HG02981 (cell line): Measurements from ENCODE around the gene IQGAP1.

ENCODE experiments used
- ATAC-seq: cut with Tn5 transposase; IDR thresholded peaks from one replicate; pipeline ENCODE4 v1.9.1; 2021; ENCODE audit warnings: mild to moderate bottlenecking, moderate library complexity; ENCODE audit not compliant: unreplicated experiment

Gene IQGAP1

DNA sequence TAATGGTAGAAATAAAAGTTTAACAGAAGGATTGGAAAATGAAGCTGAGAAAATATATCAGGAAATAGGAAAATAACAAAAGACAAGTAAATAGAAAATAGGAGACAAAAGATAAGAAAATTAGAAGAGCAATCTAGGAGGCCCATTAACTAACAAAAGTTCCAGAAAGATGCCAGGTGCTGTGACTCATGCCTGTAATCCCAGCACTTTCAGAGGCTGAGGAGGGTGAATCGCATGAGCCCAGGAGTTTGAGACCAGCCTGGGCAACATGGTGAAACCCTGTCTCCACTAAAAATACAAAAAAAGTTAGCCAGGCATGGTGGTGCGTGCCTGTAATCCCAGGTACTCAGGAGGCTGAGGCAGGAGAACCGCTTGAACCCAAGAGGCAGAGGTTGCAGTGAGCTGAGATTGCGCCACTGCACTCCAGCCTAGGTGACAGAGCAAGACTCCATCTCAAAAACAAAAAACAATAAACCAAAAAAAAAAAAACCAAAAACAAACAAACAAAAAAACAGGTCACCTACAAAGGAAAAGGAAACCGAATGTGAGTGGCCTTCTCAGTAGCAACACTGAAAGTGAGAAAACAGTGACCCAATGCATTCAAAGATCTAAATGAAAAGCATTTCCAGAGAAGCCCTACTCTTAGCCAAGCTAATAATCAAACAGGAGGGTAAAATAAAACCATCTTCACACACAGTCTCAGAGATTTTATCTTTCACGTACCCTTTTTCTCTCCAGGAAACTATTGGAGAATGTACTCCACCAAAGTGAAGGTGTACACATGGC is 136.2 kb downstream of the IQGAP1 start:
- peak; percentile 58 for ATAC-seq

DNA sequence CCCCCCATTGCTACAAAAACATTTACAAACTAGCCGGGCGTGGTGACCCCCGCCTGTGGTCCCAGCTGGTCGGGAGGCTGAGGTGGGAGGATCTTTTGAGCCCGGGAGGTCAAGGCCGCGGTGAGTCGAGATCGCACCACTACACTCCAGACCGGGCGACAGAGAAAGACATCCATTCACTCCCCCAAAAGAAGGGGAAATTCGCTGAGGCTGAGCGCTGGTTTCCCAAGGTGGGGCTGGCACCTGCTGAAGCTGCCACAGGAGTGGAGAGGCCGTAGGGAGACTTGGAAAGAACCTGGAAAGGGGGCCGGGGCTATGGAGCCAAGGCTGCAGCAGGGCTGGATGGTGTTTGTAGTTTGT is 140.9 kb downstream of the IQGAP1 start:
- no peak for ATAC-seq

- ATAC-seq, result peak; percentile 68
Observed at GRCh38 chr15:90529371-90530249, 141.6 kb downstream of the IQGAP1 start, which contains the start of gene CRTC3. TSS of gene CRTC3 (plus strand) at chr15:90529923. CDS start at chr15:90530072, 149 bp downstream.

GRCh38 chr15:90530250-90531051 is 142.4 kb downstream of the IQGAP1 start:
- ATAC-seq, result peak; percentile 40

DNA sequence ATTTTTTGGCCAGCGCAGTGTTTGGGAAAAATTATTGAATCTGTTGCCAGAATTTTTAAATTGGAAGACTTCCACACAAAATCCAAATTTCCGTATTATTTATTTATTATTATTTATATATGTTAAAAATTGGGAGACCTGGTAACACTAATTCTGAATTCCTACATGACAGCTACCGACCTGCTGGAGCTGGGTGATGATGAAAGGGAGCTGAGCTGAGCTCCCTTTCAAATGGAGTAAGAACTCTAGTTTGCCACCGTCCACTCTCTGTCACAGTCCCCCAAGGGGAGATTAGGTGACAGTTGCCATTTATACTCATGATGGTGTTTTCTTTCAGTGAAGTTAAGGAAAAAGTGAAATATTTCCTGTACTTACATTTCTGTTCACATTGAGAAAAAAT is 143.1 kb downstream of the IQGAP1 start:
- no peak for ATAC-seq

DNA sequence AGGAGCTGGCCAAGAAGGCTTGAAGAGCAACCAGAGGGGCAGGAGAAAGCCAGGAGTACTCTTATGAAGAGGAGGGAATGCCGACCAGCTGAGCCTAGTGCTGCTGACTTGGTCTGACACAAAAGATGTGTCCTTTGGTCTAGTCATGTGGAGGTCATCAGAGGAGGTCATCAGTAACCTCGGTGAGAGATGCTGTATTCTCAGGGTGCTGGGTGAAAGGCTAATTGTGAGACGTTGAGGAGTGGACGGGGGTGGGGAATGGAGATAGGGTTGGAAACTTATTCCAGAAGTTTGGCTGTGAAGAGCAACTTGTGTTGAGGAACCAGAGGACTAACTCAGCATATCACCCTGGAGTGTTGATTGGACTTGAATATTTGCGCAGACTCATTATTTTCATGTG is 147.2 kb downstream of the IQGAP1 start:
- ATAC-seq, result no peak

DNA sequence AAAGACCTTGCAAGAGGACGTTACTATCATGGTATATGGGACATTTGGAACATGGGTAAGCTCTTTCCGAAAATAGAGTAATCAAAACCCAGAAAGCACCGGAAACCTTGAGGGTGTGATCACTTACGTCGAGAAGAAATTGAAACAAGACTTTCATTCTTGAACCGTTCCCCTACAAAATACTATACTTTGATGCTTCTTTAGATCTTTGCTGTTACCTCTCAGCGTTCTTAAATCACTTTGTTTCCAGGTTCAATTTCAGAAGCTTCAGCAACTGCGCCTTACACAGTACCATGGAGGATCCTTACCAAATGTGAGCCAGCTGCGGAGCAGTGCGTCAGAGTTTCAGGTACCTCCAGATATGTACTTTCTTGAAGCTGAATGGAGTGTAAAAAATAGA is 151.7 kb downstream of the IQGAP1 start:
- no peak for ATAC-seq

DNA sequence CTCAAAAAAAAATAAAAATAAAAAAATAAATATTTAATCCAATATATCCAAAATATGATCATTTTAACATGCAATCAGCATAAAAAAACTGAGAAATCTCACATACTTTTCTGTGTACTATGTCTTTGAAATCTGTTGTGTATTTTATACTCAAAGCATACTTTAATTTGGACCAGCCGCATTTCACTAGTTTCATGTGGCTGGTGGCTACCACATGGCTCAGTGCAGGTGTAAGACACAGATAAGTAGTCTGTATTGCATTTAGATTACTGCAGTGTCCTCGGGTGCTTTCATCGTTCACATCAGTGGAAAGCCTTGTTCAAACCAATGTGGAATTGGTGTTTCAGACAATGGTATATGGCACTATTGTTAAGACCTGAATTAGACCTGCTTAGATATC is 152.7 kb downstream of the IQGAP1 start:
- no peak for ATAC-seq

GRCh38 chr15:90545095-90545494 is 157.1 kb downstream of the IQGAP1 start:
- no peak for ATAC-seq

DNA sequence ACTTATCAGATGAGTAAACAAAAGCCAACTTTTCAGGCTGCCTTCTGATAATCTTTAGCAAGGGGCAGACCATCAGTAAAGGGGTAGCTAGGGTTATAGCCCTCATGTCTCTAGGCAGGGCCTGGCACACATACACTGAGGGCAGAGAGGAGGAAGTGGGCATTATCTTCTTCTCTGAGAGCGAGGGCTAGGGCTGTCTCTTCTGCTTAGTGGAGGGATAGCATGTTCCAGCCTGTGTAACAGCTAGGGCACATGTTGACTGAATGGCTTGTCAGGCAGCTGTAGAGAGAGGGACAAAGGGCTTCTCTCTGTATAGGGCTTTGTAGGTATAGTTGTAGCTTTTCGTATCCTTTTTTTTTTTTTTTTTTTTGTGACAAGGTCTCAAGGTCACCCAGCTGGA is 159.5 kb downstream of the IQGAP1 start:
- no peak for ATAC-seq

DNA sequence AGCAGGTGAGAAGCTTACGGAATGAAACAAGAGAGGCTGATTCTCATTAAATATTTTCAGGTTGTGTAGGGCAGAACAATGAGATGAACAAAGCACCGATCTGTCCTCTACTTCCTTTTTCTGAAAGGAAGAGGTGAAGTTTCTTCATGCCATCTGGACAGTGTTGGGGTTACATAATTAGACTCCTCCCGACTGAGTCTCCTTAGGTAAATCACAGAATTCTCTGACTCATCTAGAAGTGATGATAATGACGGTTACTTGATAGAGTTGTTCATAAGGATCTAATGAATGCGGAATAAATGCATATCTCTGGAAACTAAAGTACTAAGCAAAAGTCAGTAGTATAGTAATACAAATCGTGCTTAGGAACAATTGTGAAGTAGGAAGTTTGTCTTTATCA is 162.9 kb downstream of the IQGAP1 start:
- peak; percentile 59 for ATAC-seq
